ENCODE data around the gene ILF2.

GRCh38 chr1:153646672-153647345 is 24.0 kb downstream of the ILF2 start:
- TF ChIP-seq CTCF (IDR thresholded peaks at IDR 0.05) (no peak), EZH2 (IDR thresholded peaks at IDR 0.05; ENCODE audit: borderline replicate concordance, insufficient read depth, low read depth, low read length, poor library complexity, severe bottlenecking) (no peak)

Data from B cell (primary cell).